GM18498 (cell line): ENCODE measurements around the gene FHAD1.
A peak's percentile ranks its signal among the peaks of the same experiment; 100 is the strongest.

Experiments used
- ATAC-seq: cut with Tn5 transposase; IDR thresholded peaks from one replicate; pipeline ENCODE4 v1.9.1; 2021; ENCODE audit warnings: mild to moderate bottlenecking, moderate library complexity; ENCODE audit not compliant: unreplicated experiment

The FHAD1 gene

DNA sequence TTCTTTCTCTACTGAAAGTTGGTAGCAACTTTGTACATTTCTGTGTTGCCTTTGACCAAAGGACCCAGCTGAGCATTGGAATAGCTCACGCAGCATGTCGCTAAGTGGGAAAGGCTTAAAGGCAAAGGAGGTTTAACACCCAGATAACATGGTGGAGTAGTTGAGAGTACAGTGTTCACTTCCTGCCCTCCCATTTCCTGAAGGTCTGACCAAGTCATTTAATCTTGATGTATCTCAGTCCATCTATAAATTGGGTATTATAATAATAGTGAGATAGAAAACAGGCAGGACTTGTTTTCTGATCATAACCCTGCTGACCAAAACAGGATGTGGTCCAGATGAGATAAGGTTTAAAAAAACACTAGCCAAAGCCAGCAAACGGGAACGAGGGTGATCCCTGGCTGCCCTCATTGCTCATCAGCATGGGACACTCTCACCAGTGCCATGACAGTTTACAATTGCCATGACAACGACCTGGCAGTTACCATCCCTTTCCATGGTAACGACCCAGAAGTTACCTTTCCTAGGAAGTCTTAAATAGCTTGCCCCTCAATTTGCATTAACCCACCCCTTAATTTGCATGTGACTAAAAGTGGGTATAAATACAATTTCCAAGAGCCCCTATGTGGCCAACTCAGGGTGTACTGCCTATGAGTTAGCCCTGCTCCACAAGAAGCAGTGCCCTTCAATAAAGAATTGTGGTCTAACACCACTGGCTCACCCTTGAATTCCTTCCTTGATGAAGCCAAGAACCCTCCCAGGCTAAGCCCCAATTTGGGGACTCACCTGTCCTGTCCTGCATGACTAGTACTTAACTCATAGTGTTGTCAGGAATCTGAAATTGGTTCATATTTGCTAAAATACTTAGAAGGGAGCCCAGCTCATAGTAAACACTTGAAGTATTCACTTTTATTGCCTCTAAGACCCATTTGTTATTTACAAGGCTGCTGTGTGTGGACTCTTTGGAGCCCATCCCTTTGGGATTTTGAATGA, 28.4 kb upstream of the FHAD1 start:
- no peak for ATAC-seq

DNA sequence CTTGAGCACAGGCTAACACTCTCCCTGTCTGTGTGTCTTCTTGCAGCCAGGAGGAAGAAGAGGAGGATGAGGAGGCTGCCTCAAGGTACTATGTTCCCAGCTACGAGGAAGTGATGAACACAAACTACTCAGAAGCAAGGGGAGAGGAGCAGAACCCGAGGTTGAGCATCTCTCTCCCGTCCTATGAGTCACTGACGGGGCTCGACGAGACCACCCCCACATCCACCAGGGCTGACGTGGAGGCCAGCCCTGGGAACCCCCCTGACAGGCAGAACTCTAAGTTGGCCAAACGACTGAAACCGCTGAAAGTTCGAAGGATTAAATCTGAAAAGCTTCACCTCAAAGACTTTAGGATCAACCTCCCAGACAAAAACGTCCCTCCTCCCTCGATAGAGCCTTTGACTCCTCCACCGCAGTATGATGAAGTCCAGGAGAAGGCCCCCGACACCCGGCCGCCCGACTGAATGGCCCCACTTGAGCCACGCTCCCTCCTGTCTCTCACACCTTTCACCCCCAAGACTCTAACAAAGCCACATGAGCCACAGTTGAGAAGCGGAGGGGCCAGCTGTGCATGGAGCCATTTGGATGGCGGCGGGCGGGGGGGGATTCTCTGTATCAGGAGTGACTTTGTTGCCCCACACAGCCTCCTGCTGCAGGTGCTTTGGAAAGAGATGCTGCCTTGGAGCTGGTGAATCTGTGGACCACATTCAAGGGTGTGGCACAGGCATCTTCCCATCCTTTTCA, 27.6 kb upstream of the FHAD1 start:
- ATAC-seq: no peak

DNA sequence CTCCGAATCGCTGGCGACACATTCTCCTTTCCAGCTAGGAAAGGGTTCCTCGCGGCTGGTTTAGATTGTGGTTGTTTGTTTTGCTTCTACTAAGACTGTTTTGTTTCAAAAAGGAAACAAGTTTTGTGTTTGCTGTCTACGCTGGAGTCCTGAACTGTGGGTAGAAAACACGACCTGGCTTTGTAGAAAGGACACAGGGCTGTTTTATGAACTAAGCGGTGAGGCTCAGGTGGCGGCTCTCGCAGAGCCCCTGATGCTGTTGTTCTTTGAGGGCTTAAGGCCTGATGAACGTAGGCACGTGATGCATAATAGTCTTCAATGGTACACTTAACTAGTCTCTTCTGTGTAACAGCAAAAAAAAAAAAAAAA, 27.0 kb upstream of the FHAD1 start:
- ATAC-seq: no peak

DNA sequence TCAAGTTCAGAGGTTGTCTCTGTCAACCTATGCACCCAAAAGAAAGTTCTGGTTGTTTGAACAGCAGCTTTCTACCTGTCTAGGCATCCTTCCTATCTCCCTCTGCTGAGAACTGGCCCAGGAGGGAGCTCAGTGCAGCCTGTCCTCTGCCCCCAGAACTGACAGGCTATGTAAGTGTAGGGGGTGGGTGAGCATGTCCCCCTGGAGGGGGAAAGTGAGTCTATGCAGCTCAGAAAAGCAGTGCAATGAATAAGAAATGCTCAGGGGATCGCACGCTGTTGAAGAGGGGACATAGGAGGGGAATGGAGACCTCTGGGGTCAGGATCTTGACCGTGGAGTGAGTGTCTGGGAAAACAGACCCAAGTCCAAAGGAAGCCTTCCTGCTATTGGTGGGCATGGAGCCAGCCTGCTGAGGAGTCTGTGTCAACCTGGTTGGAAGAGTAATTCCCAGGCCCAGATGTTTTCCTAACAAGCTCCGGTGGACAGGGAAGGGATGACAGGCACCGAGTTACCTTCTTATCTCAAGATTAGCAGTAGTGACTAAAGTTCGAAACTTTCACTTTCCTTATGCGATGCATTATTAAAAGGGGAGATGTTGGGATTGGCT, 26.1 kb upstream of the FHAD1 start:
- ATAC-seq: no peak

DNA sequence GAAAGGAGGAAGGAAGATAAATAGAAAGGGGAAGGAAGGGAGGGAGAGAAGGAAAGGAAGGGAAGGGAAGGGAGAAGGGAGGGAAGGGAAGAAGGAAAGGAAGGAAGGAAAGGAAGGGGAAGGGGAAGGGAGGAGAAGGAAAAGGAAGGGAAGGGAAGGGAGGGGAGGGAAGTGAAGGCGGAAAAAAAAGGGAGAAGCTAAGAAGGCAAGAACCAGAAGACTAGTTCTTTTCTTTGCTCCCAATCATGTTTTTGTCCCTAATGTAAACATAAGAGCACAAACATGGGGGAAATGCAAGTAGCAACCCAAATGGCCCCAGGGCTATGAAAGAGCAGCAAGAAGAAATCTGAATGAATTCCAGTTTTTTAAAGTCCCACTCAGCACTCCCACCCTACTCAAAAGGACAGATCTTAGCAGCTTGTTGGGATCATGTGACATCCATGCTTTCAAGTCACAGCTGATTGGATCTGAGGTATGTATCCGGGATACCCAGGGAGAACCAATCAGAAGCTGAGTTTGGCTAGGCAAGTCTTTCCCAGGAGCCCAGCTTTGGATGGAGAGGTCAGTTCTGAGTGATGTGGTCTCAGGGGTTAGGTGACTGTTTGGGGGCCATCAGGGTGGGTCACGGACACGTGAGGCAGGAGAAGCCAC, 24.2 kb upstream of the FHAD1 start:
- ATAC-seq: no peak

DNA sequence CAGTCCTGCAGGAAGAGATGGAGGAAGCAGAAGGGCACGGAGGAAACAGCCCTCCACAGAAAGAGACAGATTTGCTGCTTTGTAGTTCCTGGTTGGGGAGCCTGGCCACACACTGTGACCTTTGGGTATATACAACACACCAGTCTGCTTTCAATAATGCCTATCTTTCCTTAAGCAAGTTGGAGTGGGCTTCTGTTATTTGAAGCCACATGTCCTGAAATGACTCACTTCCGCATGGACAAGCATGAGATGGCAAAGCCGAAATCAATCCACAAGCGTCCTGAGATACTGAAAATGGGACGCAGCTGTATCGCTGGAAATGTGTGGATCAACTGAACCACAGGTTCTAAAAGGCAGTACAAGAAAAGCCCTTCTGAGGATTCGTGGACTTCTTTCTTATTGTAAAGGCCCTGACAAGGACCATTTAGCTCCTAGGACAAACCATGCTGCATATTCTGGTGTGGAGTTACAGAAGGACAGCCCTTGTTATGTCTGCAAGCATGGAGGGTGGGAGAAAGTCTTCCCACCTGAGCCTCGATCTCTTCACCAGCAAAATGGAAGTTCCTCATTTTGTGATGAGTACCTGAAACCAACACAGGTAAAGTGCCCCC, 22.7 kb upstream of the FHAD1 start:
- ATAC-seq: no peak

DNA sequence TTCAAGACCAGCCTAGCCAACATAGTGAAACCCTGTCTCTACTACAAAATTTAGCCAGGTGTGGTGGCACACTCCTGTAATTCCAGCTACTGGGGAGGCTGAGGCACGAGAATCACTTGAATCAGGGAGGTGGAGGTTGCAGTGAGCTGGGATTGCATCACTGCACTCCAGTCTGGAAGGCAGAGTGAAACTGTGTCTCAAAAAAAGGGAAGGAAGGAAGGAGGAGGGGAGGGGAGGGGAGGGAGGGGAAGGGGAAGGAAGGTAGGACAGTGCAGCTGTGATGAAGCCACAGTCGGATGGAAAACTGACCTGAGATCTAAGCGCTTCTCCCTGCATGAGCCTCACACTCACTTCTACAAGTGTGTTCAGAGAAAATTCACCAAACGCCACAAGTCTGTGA, 22.0 kb upstream of the FHAD1 start:
- no peak for ATAC-seq

DNA sequence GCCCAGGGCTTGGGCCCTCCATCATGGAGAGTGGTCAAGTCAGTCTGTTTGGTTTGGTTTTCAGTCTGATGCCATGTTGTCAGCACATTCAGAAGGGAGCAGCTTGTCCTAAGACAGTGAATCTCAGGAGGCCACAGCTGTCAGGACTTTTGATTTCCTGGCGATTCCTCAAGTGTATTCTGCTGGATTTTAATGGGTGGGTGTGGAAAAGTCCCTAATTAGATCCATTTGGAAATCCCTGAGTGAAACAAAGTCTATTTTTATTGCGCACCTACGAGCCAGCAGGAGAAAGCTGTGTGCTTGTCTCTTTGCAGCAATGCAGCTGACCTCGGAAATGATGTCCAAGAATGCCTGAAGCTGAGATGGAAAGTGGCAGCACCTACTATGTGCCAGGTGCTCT, 21.6 kb upstream of the FHAD1 start:
- no peak for ATAC-seq

DNA sequence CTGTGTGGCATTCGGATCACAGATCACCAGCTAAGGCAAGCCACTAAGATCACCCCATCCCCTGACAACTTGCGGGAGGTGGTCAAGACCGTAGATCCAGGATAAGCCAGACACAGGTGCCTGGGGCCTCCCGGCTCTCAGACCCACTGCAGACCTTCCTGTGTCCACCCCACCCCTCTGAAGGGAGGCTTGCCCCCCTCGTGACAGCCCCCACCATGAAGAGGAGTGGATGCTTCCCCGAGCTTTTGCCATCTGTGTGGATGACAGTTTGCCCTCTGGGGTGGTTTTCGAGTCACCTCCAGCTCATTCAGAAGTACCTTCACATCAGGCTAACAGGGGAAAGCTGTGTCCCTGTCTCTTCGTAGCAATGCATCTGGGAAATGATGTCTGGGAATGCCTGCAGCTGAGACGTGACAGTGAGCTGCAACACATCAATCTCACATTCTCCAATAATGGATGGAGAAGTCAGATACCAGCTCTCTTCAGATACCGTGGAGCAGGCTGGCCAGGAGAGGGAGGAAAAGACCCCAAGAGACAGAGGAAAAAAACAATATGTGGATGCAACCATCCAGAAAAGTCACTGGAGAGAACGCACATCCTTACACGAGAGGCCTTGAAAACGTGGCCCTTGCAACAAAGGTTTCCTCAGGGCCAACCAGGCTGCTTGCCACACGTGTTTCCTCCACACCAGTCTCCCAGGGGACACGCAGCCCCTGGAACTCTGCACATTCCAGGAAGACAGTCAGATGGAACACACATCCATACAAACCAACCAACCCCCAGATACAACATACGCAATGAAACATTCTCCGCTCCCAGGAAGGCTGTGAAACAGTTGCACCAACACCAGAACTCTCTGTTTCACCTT, 20.4 kb upstream of the FHAD1 start:
- no peak for ATAC-seq

DNA sequence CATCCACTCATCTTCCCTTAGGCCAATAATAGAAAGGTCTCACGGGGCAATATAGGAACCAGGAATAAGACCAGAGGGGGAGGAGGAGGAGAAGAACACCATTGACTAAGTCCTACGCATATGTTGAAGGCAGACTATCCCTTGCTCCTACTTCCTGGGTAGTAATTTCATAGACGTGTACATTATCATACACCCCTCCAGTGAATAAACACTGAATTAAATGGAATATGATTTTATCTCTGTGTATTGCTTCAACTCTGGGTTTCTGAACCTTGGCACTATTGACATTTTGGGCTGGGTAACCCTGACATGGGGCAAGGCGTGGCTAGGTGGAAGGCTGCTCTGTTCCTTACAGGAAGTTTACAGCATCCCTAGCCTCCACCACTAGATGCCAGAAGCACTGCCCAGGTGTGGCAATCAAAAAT, 17.3 kb upstream of the FHAD1 start:
- no peak for ATAC-seq

DNA sequence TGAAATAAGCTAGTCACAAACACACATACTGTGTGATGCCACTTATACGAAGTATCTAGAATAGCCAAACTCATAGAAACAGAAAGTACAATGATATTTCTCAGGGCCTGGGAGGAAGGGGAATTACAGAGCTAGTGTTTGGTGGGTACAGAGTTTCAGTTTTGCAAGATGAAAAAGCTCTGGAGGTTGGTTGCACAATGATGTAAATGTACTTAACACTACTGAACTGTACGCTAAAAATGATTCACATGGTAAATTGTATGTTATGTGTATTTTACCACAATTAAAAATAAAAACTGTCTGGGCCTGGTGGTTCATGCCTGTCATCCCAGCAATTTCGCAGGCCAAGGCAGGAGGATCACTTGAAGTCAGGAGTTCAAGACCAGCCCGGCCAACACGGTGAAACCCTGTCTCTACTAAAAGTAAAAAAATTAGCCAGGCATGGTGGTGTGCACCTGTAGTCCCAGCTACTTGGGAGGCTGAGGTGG, 15.3 kb upstream of the FHAD1 start:
- ATAC-seq: peak; percentile 89

DNA sequence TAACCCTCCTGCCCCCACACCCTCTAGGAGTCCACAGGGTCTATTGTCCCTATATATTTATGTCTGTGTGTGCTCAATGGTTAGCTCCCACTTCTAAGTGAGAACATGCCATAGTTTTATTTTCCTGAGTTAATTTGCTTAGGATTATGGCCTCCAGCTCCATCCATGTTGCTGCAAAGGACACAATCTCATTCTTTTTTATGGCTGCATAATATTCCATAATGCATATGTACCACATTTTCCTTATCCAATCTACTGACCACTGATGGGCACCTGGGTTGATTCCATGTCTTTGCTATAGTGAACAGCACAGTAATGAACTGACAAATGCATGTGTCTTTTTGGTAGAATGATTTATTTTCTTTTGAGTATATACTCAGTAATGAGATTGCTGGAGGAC, 13.3 kb upstream of the FHAD1 start:
- no peak for ATAC-seq

DNA sequence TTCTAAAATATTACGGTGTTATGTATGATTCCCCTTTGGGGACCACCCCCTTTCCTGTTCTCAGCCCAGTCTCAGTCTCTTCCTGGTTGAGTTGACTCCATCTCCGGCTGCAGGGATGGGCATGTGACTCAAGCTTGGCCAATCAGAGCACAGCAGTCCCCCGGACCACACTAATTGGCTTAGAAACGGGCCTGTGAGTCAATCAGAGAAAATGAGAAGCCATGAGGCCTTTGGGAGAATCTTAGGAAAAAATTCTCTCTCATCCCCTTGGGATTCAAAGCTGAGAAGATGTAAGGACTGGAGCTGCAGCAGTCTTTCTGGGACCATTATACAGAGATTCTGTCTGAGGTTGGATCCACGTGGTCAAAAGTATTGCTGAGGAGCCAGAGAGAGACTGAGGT, 10.7 kb upstream of the FHAD1 start:
- no peak for ATAC-seq

DNA sequence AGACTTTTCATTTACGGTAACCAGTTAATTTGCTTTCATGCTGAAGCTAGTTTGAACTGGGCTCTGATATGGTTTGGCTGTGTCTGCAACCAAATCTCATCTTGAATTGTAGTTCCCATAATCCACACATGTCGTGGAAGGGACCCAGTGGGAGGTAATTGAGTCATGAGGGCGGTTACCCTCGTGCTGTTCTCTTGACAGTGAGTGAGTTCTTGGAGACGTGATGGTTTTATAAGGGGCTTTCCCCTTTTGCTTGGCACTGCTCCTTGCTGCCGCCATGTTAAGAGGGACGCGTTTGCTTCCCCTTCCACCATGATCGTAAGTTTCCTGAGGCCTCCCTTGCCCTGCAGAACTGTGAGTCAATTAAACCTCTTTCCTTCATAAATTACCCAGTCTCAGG, 10.3 kb upstream of the FHAD1 start:
- no peak for ATAC-seq

DNA sequence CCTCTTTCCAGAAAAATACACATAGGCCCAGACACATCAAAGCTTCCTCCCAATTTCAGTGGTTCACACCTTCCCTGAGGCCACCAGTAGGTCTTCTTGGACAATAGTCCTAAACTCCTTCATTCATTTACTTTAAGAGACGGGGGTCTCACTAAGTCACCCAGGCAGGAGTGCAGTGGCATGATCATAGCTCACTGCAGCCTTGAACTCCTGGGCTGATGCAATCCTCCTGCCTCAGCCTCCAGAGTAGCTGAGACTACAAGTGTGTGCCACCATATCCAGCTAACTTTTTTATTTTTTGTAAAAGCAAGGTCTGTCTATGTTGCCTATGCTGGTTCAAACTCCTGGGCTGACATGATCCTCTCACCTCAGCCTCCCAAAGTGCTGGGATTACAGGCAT, 8.2 kb upstream of the FHAD1 start:
- ATAC-seq: no peak

DNA sequence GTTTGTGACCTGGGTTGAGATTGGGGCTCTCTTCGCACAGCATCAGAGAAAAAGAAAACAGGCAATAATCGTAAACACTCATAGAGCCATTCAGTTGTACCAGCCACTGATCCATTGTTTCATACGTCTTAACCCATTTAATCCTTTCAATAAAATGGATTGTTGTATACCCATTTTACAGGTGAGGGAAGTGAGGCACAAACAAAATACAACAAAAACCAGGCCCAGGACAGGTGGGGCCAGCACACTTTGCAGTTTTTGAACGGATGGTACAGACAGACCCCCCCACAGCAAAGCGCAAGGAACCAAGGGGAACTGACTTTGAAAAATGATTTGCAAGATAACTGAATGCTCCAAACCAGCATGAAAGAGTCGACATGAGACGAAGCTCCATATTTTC, 4.3 kb upstream of the FHAD1 start:
- ATAC-seq: no peak

DNA sequence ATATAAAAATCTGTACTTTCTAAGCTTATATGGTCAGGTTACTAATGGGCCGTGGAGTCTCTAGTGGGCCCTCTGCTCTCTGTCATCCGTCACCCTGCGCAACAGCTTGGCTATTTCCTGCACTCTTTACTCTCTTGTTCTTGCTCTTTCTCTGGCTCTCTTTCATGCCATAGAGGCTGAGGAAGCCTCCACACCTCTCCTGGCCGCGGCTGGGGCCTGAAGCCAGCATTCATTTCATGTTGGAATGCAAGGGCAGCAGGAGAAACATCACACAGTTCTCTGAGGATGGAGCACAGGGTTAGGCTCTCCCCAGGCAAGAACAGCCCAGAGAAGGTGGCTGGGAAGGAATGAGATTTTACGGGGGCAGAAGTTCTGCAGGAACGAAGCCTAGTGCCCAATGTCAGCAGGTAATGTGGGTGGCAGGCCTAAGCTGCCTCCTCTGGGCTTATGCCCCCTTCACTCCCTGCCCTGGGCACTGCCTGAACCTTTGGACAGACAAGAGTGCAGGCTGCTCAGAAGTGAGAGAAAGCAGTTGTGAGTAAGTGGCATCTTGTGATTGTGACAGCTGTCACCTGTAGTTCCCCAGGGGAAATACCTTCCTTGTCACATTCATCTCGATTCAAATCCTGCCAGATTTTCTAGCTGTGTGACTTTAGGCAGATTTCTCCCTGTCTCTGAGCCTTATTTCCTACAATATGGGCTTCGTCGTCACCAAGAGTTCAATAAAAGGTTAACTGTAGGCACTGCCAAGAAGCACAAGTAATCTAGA, 3.6 kb upstream of the FHAD1 start:
- ATAC-seq: no peak

DNA sequence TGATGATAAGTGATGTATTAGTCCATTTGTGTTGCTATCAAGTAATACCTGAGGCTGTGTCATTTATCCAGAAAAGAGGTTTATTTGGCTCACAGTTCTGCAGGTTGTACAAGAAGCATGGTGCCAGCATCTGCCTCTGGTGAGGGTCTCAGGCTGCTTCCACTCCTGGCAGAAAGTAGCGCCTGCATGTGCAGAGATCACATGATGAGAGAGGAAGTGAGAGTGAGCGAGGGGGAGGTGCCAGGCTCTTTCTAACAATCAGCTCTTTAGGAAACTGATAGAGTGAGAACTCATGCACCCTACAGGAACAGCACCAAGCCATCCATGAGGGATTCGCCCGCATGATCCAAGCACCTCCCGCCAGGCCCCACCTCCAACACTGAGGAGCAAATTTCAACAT, 2.2 kb upstream of the FHAD1 start:
- no peak for ATAC-seq
